Stomach smooth muscle (tissue), 2 donors: ENCODE results near the gene WDR35.

Source experiments
- H3K27ac ChIP-seq: one replicate; pipeline ENCODE4 v1.7.0; 2013; ENCODE audit warnings: mild to moderate bottlenecking, low read length, inconsistent platforms
- H3K27me3 ChIP-seq, 2 donors: one replicate each; pipeline ENCODE4 v1.7.0; 2013; ENCODE audit warnings: low read length in 2 of 2; ENCODE audit not compliant: insufficient read depth in 2 of 2, control insufficient read depth in 1 of 2
- H3K36me3 ChIP-seq, 2 donors: one replicate each; pipeline ENCODE4 v1.7.0; 2013; ENCODE audit warnings: low read length in 2 of 2; ENCODE audit not compliant: control insufficient read depth in 2 of 2, insufficient read depth in 2 of 2
- H3K4me1 ChIP-seq: one replicate; pipeline ENCODE4 v1.7.0; 2013; ENCODE audit warnings: low read length; ENCODE audit not compliant: control insufficient read depth, insufficient read depth
- H3K4me3 ChIP-seq, 2 donors: one replicate each; pipeline ENCODE4 v1.7.0; 2013; ENCODE audit warnings: low read length in 2 of 2
- H3K9ac ChIP-seq, 2 donors: one replicate each; pipeline ENCODE4 v1.7.0; 2013; ENCODE audit warnings: low read length in 2 of 2, mild to moderate bottlenecking in 1 of 2
- H3K9me3 ChIP-seq, 2 donors: one replicate each; pipeline ENCODE4 v1.7.0; 2013; ENCODE audit warnings: low read length in 2 of 2; ENCODE audit not compliant: control insufficient read depth in 2 of 2
- donor health status: healthy.
- donor health status: Pancreatic carcinoma.

Gene WDR35

DNA sequence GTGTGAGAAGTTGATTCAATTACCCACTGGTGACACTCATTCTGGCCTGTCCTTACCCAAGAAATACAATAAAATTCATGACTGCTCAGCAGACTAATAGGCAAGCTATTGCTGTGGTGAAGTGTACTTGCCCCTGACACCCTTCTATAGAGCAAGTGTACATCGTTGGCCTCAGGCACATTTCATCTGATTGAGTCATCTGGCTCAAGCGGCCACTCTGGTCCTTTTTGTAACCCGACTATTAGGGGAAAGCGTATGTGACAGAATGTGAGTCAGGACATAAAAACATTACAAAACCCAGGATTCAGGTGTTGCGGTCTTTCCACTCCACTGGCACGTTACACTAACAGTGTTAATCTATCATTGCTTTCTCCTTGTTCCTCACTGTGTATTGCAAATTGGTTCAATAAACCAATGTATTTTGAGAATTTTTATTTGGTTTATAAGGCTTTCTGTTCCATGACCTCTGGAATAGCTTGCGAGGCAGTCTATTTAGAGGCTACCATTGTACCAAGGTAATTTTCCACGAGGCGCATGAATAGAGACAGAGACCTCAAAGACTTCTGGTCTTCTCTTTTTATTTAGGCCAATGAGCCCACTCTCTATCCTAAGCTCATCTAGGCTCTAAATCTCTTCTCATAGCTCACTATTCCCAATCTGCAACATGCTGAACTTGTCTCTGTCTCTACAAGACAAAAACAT lies 77.9 kb downstream of the WDR35 start:
- Histone ChIP-seq H3K4me1 (no peaks in the 10 kb centered on the region), H3K36me3 (peaks cover 5 to 7% of the 10 kb centered on the region in 2 donors), H3K27me3 (no peaks in the 10 kb centered on the region), H3K9ac (no peak overlapping the region), H3K27ac (no peak overlapping the region), H3K4me3 (no peak overlapping the region), H3K9me3 (no peaks in the 10 kb centered on the region)

DNA sequence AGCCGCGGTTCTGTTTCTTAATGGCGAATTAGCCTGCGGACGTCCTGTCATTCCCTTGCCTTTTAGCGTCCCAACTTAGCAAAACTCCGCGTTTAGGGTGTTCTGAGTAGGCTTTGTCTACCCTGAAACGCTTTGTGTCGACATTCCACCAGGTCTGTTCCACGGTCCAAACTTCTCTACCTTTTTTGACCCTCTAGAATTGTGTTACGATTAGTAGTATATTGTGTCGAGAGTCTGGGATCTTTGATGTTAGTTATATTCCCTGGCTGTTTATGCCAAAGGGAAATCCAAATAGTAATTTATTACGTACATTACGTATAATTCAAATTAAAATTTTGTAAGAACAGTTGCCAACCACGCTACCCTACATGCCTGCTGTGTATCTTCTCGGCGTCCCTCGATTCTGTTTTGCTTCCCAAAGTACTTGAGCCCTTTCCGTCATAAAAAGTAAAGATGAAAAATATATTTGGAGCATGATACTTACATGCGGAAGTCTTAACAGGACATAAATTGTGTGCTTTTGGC lies 87.6 kb downstream of the WDR35 start:
- Histone ChIP-seq H3K27ac (peak overlapping the region; percentile 94), H3K4me1 (peaks cover 18% of the 10 kb centered on the region), H3K9me3 (no peaks in the 10 kb centered on the region), H3K36me3 (no peaks in the 10 kb centered on the region), H3K27me3 (no peaks in the 10 kb centered on the region), H3K4me3 (peak overlapping the region; percentile 89 to 96), H3K9ac (peak overlapping the region; percentile 95 to 100)

DNA sequence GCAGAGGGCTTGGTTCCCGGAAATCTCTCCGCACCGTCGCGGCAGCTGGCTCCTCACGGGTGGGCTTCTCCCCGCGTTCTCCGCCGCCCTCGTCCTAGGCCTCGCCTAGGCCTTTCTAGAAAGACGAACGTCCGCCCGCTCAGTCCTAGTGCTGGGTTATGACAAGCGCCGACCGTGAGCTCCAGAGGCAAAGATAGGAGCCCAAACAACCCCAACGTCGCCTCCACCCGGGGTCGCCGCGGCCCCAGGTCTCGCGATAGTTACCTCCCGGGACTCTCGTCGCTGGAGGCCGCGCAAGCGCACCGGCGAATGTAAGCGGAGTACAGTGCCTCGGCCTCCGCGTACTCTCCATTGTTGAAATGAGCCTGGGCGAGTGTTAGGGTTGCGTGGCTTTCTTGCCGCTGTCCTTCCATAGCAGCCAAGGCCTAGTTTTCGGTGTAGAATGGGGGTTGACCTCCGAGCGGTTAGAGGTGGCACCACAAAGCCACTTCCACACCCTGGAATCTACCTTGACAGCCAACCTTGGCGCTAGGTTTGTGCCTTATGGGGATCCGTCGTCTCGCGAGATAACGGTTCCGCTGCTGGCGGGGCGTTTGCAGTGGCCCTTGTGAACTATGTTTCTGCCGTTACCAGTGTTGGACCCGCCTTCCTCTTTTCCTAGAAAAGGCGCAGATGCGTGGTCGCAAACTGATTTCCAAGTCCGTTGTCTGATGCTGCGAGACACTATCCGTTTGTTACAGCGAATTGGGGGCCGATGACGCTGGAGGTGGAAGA lies 88.3 kb downstream of the WDR35 start, which contains the start of gene TTC32:
TTC32 (minus strand) TSS at position 542 of the 774 bp plus-strand sequence; CDS start at position 413, 129 bp downstream.
- Histone ChIP-seq H3K36me3 (no peaks in the 10 kb centered on the region), H3K27ac (peak within 1 kb of the TSS; percentile 94), H3K9ac (peak within 1 kb of the TSS; percentile 95 to 100), H3K9me3 (no peaks in the 10 kb centered on the region), H3K4me3 (peak within 1 kb of the TSS; percentile 89 to 96), H3K27me3 (no peaks in the 10 kb centered on the region), H3K4me1 (peaks cover 18% of the 10 kb centered on the region)

DNA sequence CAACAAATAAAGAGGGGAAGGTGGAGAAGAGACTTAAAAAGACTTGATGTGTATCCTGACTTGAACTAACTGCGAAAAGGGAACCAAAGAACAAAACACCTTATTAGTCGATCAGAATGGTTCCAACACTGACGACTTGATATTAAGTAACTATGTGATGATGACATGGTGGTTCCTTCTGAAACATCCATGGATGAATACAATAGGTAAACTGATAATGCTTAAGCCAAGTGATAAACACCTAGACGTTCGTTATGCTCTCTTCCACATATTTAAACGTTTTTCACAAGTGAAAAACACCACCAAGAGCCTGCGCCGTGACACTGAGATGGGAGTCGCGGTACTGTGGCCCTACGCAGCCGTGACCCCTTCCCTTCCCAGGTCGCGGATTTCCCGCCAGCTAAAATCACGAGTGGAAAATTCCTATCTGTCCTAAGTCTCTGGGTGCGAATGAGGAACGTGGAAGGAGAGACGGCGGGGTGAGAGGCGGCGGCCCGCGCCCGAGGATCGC lies 88.9 kb downstream of the WDR35 start:
- no peaks in the 10 kb centered on the region for H3K9me3 ChIP-seq
- no peaks in the 10 kb centered on the region for H3K27me3 ChIP-seq
- peak overlapping the region; percentile 89 to 96 for H3K4me3 ChIP-seq
- peak overlapping the region; percentile 95 to 100 for H3K9ac ChIP-seq
- H3K36me3 ChIP-seq: no peaks in the 10 kb centered on the region
- peak overlapping the region; percentile 94 for H3K27ac ChIP-seq
- peaks cover 18% of the 10 kb centered on the region for H3K4me1 ChIP-seq

DNA sequence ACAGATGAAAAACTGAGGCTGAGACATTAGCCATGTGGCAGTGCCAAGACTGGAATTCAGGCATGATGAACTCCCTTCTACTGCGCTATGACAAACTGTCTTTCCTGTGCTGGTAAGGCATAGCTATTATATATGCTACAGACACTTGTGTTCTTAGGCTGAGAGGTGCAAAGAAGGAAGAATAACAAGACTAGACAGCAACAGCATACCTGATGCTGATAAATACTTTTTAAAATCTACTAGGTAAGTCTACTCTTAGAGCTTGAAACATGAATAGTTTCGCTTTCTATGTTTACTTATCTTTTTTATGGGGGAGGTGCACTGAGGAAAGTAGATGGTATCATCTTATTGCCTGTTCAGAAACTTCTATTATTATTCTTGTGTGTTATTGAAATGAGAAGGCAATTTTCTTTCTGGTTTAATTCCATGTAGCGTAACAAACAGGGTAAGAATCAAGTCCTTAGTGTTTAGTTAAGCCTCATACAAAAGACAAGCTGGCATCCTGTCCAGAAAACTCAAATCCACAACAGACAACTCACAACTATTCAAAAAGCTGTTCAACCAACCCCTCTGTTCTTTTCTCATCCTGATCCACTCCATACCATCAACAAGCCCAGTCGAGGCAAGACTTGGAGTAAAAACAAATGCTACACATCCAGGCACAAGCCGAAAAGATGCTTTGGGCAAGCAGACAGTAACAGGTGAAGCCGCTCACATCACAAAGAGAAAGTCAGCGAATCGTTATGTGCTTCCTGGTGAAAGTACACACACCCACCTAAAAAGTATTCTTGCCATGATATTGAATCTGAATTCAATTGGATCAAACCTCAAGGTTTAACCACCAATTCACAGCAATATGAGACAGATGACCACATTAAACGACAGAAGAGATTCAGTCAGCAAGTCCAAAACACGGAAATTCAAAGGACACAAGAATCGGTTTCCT lies 89.6 kb downstream of the WDR35 start:
- peak overlapping the region; percentile 95 to 100 for H3K9ac ChIP-seq
- H3K4me3 ChIP-seq: peak overlapping the region; percentile 89 to 96
- H3K27me3 ChIP-seq: no peaks in the 10 kb centered on the region
- peak overlapping the region; percentile 94 for H3K27ac ChIP-seq
- H3K9me3 ChIP-seq: no peaks in the 10 kb centered on the region
- H3K4me1 ChIP-seq: peaks cover 18% of the 10 kb centered on the region
- no peaks in the 10 kb centered on the region for H3K36me3 ChIP-seq

DNA sequence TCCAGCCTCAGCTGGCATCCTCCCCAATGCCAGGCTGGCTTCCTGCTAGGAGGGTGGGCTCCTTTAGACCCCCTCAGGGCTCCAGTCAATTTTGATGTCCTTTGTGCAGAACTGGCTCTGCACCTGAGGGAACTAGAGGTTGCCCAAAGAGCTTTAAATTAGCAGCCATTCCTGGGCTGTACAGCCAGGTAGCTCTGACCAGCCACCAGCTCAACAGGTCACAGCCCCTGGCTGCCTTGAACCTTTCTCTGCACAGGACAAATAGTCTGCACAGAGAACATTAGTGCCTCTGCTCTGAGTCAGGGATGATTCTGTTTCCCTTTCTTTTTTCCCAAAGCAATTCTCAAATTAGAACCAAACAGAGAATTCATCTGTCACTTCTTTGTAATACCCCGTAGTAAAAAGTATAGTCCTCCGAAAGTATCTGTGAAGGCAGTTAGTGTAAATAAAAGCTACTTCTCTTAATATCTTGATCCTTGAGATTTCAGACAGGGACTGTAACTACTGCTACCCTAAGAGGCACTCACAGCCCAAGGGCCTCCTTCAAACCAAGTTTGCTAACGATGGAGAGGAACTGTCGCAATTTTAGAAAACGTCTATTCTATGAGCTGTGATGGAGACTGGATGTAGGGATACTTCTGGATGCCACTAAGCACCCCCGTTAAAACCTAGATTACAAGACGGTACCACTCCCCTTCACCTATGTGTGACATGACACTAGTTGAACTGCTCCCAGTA lies 91.1 kb downstream of the WDR35 start:
- no peaks in the 10 kb centered on the region for H3K9me3 ChIP-seq
- peak overlapping the region in 1 of 2 donors; percentile 17 for H3K9ac ChIP-seq
- H3K36me3 ChIP-seq: no peaks in the 10 kb centered on the region
- no peaks in the 10 kb centered on the region for H3K27me3 ChIP-seq
- H3K4me3 ChIP-seq: peak overlapping the region in 1 of 2 donors; percentile 9
- H3K4me1 ChIP-seq: peaks cover 18% of the 10 kb centered on the region
- H3K27ac ChIP-seq: no peak overlapping the region

DNA sequence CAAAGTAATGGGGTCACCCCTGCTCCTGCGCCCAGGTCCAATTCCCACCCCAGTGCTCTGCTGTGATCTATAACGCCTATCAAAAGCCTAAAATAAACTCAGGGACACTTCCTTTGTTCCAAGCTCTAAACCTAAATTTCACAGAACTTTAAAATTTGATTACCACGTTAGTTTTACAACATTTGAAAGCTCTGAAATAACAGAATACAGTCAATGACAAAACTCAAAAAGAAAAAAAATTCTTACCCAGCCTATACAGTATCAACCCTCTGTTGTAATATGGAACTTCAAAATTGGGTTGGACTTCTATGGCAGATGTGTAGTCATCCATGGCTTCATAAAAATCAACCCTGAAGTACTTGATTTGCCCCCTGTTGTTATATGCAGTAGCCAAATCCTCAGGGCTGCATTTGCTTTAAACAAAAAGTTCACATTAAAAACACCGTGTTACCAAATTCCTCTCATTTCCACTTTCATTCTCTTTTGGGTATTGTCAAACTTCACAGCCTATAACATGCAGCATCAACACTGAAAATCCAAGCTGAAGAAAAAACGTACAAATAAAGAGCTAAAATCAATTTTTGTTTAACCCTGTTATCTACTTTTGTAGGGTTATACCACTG lies 92.2 kb downstream of the WDR35 start:
- Histone ChIP-seq H3K4me1 (peaks cover 18% of the 10 kb centered on the region), H3K27ac (no peak overlapping the region), H3K27me3 (no peaks in the 10 kb centered on the region), H3K9ac (no peak overlapping the region), H3K4me3 (no peak overlapping the region), H3K9me3 (no peaks in the 10 kb centered on the region), H3K36me3 (no peaks in the 10 kb centered on the region)

DNA sequence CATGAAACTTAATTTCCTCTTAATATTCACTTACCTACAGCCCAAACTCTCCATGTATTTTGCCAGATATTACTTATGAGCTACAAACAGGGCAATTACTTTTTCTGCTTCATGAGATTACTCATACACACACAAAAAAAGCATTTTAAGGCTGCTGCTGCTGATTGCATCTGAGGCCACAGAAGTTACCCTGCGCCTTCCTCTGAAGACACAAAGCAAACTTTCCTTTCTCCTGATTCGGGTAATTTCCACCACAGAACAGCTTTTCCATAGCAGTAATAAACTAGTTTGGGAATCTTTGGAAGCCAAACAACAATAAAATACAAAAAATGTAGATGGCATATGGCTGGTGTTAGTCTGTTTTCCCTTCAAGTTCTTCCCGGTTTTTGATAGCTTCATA lies 94.4 kb downstream of the WDR35 start:
- peaks cover 10% of the 10 kb centered on the region for H3K4me1 ChIP-seq
- no peak overlapping the region for H3K27ac ChIP-seq
- H3K36me3 ChIP-seq: peaks cover 0 to under 1% of the 10 kb centered on the region in 2 donors
- no peaks in the 10 kb centered on the region for H3K27me3 ChIP-seq
- H3K9me3 ChIP-seq: no peaks in the 10 kb centered on the region
- no peak overlapping the region for H3K9ac ChIP-seq
- no peak overlapping the region for H3K4me3 ChIP-seq

DNA sequence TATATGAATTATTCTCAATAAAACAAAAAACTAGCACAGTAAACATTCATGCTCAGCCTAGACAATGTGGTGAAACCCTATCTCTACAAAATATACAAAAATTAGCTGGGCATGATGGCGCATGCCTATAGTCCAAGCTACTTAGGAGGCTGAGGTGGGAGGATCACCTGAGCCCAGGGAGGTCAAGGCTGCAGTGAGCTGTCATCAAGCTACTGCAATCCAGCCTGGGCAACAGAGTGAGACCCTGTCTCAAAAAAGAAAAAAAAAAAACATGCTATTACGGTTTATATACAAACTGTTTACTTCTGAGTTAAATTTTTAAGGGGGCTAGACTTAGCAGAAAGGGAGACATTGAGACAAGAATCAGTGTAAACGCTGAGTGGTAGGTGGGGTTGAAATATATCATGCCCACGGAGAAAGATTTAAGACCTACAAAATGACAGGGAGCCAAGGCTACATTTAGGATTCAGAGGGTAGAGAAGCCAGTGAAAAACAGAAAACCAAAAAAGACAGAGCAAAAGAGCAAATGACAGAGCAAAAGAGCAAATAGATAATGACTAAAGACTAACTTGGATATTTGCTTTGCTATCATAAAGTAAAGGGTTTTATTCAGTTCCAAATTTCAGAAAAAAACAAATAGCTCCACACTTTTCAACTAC lies 95.6 kb downstream of the WDR35 start:
- Histone ChIP-seq H3K27ac (no peak overlapping the region), H3K27me3 (no peaks in the 10 kb centered on the region), H3K4me3 (no peak overlapping the region), H3K36me3 (peaks cover 0 to 2% of the 10 kb centered on the region in 2 donors), H3K9me3 (no peaks in the 10 kb centered on the region), H3K4me1 (peaks cover 8% of the 10 kb centered on the region), H3K9ac (no peak overlapping the region)
